GM12865 (cell line): Measurements from ENCODE around the gene CCNB3.

Experiments
- DNase-seq: peaks from one replicate; pipeline ENCODE4 v3.0.0; 2010; ENCODE audit warnings: low read depth
- H3K4me3 ChIP-seq: 2 replicates; pipeline ENCODE4 v1.5.1; 2011; ENCODE audit warnings: mild to moderate bottlenecking, low read depth, low read length, control low read depth
- CTCF ChIP-seq: IDR thresholded peaks from 2 replicates; pipeline ENCODE4 v1.5.1; 2011; ENCODE audit warnings: low read length, control low read depth, low read depth, inconsistent platforms; ENCODE audit not compliant: insufficient read depth; ENCODE audit errors: missing control alignments

CCNB3 gene

GRCh38 chrX:50168241-50168687, 36.3 kb upstream of the CCNB3 start:
- no peak for DNase-seq
- no peak overlapping the region for H3K4me3 ChIP-seq
- TF ChIP-seq CTCF = no peak

GRCh38 chrX:50169717-50170116, 34.8 kb upstream of the CCNB3 start:
- DNase-seq = no peak
- H3K4me3 ChIP-seq = no peak overlapping the region
- TF ChIP-seq CTCF = no peak

- DNase-seq = no peak
- H3K4me3 ChIP-seq = no peak overlapping the region
- TF ChIP-seq CTCF = no peak
Observed at GRCh38 chrX:50180073-50180940, 24.3 kb upstream of the CCNB3 start.

- TF ChIP-seq CTCF = no peak
- no peak overlapping the region for H3K4me3 ChIP-seq
- no peak for DNase-seq
Observed at GRCh38 chrX:50183891-50184290, 20.7 kb upstream of the CCNB3 start.

GRCh38 chrX:50188859-50189600, 15.5 kb upstream of the CCNB3 start:
- DNase-seq = no peak
- H3K4me3 ChIP-seq = no peak overlapping the region
- no peak for TF ChIP-seq CTCF

GRCh38 chrX:50198348-50198747, 6.2 kb upstream of the CCNB3 start:
- no peak overlapping the region for H3K4me3 ChIP-seq
- no peak for DNase-seq

More at GRCh38 chrX:50198348-50198747, 6.2 kb upstream of the CCNB3 start:
- TF ChIP-seq CTCF = no peak
